GM19351 (cell line): ENCODE measurements around the gene RNASE12.
"Not testable (repeated sequence)": the region's sequence is repeated elsewhere in the genome, so short reads cannot be mapped to it uniquely, and the experiment has no call there.

ENCODE experiments used
- ATAC-seq: cut with Tn5 transposase; IDR thresholded peaks from one replicate; pipeline ENCODE4 v1.9.1; 2021; ENCODE audit warnings: mild to moderate bottlenecking, moderate library complexity; ENCODE audit not compliant: unreplicated experiment

The RNASE12 gene, protein sequence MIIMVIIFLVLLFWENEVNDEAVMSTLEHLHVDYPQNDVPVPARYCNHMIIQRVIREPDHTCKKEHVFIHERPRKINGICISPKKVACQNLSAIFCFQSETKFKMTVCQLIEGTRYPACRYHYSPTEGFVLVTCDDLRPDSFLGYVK

DNA sequence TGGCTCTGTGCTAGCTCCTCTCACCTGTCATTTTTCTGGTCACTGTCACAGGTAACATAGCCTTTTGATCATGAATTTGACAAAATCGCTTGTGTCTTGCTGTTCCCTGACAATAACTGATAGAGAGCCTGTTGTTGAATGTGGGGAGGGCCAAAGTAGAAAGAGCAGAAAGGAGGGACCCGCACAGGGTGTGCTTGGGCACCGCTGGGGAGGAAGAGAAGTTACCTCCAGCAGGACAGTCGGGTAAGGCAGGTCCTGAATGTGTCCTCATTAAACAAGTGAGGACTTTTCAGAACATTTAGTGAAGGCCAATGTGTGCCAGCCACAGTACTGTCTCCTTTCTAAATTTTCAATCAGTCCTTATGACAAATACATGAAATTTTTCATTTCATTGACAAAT, at the start of gene RNASE12:
RNASE12 (minus strand) TSS at position 142 of the 400 bp plus-strand sequence. CDS start 653 bp downstream, outside the sequence.
- ATAC-seq: no peak

DNA sequence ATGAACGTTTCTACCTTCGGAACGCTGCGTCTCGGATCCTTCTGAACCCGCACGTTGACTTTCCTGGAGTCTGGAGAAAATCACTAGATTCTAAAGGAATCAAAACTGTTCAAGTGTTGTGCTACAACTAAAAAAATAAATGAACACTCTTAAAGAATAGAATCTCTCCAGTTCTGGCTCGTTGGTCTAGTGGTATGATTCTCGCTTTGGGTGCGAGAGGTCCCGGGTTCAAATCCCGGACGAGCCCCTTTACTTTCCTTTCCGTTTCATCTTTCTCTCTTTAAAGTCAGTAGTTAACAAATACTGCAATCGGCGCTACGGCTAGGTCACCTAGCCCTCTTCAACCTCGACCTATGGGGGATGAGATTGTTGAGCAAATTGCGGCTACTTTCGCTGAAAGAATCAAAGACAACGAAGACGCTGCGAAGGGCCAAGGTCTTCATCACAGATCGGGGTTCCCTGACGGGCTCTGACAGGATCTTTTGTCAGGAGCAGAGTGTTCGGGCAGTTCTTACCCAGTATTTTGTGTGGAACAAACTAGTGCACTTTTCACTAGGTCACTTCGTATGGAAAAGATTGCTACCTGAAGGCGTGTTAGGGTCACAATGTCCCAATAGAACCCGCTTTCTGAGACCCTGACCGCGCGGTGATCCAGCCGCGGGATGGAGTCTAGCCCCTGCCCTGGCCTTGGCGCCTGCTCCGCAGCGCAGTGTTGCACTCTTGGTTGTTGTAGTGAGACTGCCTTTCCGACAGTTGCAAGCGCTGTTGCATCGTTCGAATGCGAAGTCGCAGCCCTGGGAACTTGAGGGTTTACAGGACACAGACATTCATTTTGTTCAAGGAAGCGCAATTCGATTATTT, 41.9 kb upstream of the RNASE12 start:
- peak; percentile 62 for ATAC-seq

DNA sequence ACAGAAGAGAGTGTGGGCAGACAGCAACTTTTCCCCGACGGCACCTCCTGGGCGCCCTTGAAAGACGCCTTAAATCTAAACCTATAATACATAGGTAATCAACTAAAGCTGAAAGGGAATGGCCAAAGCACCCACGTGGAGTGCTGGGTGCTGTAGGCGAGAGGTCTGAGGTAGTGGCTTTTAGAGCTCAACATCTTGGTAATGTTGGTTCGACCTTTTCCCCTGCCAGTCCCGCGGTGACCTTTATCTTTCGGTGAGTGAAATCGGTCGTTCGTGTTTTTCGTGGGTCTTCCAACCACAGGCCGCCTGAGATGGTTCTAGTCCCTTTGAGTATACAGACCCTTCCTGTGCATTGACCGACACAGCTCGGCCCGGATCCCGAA, 41.3 kb upstream of the RNASE12 start:
- peak; percentile 21 for ATAC-seq

DNA sequence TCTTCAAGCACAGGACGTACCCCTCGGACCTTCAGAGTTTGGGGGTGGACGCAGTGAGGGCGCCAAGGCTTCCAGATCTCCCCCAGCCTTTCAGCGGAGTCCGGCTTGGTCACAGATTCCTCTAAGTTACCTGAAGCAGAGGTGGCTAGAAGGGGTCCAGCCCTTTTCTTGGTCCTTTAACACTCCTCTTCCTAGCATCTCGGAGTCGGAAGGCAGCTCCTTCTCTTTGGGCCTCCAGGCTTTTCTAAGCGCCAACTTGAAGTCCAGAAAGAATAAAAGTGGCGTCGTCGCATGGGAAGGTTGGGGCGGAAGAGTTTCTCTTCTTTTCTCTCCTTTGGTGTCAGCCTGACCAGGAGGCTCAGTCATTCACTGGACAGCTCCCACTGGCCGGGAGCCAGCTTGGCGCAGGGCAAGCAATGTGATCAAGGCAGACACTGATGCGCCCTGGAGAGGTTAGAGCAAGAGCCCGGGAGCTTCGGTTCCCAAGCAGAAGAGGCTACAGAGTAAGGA, 40.8 kb upstream of the RNASE12 start:
- no peak for ATAC-seq

DNA sequence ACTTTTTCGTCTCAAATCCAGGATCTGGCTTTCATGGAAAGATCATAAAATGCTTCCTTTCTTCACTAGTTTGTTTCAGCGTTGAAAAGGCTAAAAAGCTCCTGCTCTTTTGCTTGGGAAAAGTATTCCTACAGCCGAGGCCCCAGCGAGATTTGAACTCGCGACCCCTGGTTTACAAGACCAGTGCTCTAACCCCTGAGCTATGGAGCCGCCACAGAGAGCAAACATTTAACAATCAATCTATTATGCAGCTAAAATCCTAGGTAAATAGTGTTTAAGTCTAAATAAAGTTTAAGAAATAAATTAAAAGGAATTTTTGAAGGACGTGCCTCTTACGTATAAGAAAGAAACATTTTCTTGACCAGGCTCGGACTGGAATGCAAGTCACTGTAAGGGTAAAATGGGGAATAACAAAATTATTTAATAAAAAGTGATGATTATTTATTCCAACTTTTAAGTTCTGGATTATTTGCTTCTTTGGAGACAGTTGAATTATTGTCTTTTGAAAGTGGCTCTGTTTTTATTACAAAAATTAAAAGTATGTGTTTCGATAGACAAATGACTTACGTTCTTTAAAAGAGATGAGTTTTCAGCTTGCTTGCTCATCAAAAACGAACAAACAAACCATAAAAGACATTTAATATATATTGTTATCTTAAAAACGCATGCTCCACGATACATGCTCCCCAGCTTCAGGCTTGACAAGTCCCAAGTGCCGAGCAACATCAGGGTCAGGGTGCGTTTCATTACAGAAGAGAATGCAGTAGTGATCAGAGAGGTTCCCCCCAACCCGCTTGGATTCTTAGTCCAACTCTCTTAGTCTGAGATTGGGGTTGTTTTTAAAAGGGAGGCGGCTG, 40.1 kb upstream of the RNASE12 start:
- peak; percentile 21 for ATAC-seq

DNA sequence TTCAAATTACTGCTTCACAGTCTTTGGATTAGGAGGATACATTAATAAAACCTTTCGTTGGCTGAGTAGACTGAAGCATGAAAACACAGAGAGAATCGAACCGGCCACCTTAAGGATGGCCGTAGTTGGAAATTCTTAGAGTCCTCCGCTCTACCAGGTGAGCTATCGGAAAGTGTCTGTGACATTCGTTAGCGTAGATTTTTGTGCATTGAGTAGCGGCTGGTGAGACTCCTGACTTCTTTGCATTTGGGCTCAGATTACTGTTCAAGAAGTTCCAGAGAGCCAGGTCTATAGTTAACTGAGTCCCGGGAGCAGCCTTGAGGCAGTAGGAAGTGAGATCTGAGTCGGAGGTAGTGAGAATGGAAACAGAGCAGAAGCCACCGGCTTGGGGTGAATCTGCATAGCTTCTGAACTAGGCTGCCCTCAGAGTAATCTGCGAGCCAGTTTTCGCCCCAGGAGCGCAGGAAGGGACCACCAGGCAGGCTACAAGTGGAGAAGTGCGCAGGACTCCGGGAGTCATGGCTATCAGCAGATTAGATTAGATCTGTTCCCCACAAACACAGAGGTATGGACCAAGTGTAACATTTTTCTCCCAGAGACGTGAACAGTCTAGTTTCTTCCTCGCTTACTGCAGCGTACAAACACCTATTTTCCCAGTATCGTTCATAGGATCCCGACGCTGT, 39.3 kb upstream of the RNASE12 start:
- peak; percentile 28 for ATAC-seq

DNA sequence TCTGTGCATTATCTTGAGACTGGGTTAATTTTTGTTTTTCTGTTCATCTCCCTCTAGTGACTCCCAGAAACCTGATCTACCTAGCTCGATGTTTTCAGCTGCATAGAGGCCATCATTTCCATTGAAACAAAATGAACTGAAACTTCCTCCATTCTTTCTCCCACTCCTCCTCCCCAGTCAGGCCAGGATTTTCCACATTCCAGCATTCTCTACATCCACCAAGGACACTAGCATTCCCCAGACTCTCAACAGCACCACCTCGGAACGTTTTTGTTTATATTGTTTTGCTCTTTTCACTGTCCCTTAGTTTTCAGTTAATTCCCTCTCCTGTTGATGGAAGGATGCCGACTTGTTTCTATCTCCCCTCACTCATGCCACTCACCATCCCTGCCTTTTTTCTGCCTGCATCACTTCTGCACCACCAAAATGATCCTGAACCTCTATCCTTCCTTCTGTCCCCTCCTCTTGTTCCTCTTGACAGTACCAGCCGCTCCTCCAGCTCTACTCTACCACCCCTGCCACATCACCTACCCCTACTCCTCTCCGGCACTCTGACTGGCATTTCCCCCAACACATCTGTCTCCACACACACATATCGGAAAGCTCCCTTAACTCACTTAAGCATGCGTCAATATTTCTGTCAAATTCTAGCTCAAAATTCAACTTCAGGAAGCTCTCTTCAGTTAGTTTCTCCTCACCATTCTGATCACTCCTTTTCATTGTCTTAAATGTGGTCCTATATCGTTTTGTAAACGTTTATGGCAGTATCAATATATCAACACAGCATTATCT, 37.1 kb upstream of the RNASE12 start:
- ATAC-seq: no peak

DNA sequence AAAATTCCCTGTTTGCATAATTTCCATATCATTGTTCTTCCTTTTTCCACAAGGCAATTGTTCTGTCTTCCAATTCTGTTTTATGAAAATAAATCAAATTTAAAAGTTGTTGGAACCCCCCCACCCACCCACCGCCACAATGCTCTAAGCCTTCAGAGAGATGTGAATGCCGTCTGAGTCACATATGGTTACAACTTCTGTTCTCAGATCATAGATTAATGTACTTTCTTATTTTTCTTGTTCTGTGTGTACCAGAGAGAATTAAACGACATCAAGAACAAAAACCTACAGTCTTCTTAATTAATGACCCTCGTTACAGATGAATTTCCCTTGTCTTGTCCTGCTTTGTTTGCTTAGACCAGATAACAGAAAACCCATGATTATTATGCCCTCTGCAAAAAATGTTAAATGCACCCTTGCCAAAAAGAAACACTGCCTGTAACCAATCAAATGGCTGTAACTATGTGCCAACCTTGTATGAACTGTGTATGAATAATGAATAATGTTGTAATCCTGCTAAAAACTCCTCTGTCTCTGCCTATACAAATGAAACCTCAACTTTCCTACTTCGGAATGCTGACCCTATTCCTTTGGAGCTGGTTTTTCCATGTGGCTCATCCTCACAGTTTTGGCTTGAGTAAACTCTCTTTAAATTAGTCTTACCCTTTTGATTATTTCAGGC, 36.3 kb upstream of the RNASE12 start:
- no peak for ATAC-seq

DNA sequence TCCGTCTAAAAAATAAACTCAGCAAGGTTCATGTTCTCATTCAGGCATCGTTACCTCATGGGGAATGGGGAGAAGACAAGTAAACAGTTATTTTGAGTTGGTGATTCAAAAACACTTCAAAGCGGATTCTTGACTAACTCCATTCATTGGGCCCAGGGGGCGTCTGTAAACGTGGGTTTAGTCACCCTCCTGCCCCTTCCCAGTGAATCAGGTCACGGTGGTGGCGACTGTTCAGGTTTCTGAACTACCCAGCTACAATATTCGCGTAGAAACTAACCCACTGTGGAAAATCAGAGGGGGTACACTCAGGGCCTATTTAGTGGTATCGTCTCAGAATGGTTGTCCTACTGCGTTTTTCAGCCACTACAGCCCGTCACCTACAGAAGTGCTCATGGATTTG, 35.1 kb upstream of the RNASE12 start:
- no peak for ATAC-seq

DNA sequence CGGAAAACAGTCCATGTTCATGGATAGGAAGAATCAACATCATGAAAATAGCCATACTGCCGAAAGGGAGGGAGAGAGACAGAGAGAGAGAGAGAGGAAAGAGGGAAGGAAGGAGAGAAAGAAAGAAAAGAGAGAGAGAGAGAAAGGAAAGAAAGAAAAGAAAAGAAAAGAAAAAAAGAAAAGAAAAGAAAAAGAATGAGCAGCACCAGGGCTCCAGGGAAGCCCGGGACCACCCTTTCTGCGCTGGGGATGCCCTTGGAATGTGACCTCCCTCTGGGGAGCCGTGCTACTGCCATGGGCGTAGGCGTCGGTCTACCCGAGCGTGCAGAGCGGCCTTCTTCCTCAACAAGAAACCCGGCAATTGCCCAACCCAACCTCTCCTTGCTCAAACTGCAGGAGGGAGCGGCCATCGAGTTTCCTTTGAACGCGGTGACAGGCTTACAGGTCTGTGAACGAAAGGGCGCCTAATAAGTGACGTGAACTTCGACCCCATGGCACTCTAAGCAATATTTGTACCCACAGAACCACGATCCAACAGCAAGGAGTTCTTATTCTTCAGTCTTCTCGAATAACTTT, 33.4 kb upstream of the RNASE12 start:
- peak; percentile 43 for ATAC-seq

DNA sequence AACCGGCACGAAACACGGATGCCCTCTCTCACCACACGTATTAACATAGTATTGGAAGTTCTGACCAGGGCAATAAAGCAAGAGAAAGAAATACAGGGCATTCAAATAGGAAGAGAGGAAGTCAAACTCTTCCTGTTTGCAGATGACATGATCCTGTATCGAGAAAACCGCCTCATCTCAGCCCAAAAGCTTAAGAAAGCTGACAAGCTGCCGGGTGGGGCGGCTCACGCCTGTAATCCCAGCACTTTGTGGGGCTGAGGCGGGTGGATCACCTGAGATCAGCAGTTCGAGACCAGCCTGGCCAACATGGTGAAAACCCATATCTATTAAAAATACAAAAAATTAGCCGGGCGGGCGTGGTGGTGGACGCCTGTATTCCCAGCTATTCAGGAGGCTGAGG, 32.6 kb upstream of the RNASE12 start:
- ATAC-seq: no peak

DNA sequence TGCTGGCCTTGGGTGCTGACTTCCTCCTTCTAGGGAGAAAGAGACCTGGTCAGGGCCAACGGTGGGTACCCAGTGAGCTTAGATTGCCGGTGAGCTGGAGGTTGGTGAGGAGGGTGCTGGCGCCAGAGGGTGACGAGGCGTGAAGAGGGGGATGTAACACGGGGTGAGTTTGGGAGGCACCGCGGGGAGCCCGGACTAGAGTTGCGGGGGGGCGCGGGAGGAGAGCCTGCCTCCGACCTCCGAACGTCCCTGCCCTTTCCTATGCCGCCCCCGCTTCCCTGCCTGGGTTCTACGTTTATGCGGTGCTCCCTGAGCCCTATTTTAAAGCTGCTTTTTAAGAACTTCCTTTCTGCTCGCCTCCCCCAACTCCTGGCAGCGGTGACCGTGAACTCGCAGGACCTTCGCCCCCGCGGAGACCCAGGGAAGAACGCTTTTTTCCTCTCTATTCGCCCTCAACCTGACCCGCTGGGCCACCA, 31.7 kb upstream of the RNASE12 start:
- ATAC-seq: no peak

DNA sequence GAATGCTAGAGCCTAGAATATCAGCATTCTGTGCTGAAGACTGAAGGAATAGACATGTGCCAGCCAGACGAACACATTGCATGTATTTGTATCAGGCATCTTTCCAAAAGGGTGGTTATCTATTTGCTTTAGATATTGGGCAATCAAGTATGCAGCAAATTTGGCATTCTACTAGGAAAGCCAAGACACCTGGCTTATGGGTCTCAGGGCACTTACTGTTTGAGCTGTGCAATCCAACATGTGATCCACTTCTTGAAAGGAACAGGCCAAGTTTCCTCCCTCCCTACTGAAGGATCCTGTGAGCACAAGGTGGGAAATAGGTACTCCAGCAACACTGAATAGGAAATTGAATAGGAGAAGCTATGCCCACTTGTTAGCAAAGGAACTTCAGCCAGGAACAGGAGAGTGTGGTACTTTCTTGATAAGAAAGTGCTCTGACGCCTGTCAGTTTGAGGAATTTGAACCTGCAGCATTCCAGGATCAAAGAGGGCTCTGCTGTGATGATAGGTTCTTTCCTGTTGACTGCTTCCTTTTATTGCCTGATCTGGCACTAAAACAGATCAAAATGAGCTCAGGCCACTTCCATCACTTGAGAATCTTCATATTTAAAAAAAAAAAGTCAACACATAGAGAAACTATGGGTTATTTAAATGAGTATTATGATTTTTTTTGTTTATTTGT, 29.8 kb upstream of the RNASE12 start:
- no peak for ATAC-seq

DNA sequence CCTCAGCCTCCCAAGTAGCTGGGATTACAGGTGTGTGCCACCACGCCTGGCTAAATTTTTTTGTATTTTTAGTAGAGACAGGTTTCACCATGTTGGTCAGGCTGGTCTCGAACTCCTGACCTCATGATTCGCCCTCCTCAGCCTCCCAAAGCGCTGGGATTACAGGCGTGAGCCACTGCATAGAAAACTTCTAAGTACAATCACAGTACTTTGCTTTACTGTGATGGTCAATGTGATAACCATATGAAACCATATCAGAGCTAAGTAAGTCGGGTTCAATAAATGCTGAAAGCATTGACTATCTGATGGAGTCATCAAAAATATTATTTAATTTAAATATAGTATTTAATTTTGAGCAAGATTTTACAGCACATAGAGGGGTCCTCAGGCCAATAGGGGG, 28.5 kb upstream of the RNASE12 start:
- ATAC-seq: not testable (repeated sequence)

DNA sequence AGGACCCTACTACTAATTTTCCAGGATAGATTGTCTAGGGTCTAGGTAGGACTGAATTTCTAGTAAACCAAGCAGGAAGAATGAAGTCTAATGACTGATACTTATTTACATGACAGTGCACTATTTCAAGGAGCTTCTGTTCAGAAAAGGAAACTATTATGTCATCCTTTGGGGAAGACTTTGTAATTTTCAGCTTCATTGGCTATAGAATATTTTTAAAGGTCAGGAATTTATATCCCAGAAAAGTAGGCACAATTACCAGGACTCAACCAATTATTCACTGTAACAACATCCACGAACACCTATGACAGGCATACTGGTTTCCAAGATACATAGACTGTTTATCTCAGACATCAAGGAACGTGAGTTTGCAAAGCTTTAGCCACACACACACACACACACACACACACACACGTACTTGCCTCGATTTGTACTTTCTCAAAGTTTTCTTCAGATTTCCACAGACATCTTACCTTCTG, 27.1 kb upstream of the RNASE12 start:
- no peak for ATAC-seq

DNA sequence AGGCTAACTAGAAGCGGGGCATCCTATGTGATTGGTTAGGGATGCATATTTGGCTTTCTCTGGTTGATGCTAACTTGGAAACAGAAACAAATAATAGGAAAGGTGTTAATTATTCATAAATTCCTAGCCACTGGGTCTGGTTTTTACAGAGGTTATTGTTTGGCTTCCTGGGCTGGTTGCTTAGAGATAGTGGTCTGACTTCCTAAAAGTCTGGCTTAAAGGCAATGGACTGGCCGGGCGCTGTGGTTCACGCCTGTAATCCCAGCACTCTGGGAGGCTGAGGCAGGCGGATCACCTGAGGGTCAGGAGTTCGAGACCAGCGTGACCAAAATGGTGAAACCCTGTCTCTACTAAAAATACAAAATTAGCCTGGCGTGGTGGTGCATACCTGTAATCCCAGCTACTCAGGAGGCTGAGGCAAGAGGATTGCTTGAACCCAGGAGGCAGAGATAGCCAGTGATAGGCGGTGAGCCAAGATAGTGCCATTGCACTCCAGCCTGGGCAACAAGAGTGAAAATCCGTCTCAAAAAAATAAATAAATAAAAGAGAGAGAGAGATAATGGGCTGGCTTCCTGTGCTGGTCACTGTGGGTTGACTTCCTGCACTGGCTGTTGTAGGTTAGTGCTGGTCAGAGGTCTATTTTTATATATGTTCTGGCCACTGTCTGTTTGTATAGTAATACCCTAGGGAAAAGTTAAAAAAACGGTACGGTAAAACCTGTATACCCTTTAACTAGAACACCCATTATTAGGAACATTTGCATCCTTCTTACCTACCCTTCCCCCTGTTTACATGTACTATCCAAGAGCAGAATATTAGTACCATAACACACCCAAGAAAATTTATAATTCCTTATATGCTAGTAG, 26.2 kb upstream of the RNASE12 start:
- ATAC-seq: no peak

DNA sequence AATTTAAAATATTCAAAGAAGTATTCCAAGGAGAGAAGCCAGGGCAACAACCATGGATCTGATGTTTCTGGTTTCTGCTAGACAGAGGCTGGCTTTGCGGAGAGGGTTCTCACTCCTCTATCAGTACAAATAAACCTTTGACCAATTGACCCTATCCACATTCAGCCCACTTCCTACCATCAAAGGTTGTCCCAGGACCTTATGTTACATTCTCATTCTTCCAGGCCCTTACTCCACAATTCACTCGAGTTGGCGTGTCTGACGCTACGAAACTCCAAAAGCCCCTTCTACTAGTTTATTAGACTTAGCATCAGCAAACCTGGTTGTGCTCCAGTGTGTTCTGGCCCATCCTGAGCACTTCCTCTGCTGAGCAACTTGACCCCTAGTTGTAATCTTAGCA, 24.8 kb upstream of the RNASE12 start:
- no peak for ATAC-seq
